ENCODE data around the gene GRID1. TPM values are rescaled to one million over a fixed set of nuclear protein-coding genes. Genes with fewer than 3 reads are reported as not detected.

GRID1 gene
- total and polyA plus RNA-seq, 11 donors: 0.69 to 3.4 (median 1.6) TPM

DNA sequence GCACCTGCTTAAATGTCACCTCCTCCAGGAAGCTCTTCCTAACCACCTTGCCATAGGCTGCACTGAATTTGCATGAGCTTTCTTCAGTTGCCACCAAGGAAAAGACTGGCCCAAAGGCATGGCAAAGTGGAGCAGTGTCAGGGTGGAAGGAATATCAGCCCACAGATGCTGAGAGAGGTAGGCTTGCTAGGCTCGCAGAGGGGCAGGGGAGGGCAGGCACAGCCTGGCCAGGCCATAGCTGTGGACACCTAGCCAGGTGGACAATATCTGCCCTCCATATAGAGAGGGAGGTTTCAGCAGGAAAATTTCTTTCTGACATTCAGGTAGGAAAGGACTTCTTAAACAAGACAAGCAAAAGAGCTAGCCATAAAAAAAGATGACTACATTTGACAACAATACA is 166.3 kb downstream of the GRID1 start:
- no peak for TF ChIP-seq CTCF (IDR thresholded peaks at IDR 0.05)
- TF ChIP-seq POLR2A (IDR thresholded peaks at IDR 0.05): no peak

GRCh38 chr10:86199041-86199440 is 167.6 kb downstream of the GRID1 start:
- no peaks in the 10 kb centered on the region for H3K36me3 ChIP-seq
- no peak overlapping the region for H3K27ac ChIP-seq
- no peaks in the 10 kb centered on the region for H3K4me1 ChIP-seq
- intact Hi-C loops (cut with DNase I): no loop called here
- ATAC-seq (no peak), DNase-seq (no peak)
- no peak overlapping the region for H3K4me3 ChIP-seq
- no peaks in the 10 kb centered on the region for H3K27me3 ChIP-seq
- peaks cover 0 to 4% (median 0%) of the 10 kb centered on the region in 12 donors for H3K9me3 ChIP-seq
- 4 to 80% (median 40%) methylated on average over 1 of the region's 1 CpG for WGBS, 4 donors
- TF ChIP-seq CTCF (IDR thresholded peaks at IDR 0.05) (no peak), POLR2A (IDR thresholded peaks at IDR 0.05) (no peak)

More for the DNA sequence above, 166.3 kb downstream of the GRID1 start:
- Histone ChIP-seq H3K36me3 (no peaks in the 10 kb centered on the region), H3K4me1 (no peaks in the 10 kb centered on the region), H3K27me3 (no peaks in the 10 kb centered on the region), H3K9me3 (peaks cover 0 to 4% (median 0%) of the 10 kb centered on the region in 12 donors), H3K27ac (no peak overlapping the region), H3K4me3 (no peak overlapping the region)
- WGBS, 4 donors: 83 to 95% (median 93%) methylated on average over 1 of the region's 1 CpG
- ATAC-seq: no peak
- intact Hi-C loops (cut with DNase I): no loop called here
- DNase-seq: no peak

- Histone ChIP-seq H3K9me3 (peaks cover 0 to 4% (median 0%) of the 10 kb centered on the region in 12 donors), H3K27me3 (no peaks in the 10 kb centered on the region), H3K4me1 (no peaks in the 10 kb centered on the region), H3K4me3 (no peak overlapping the region), H3K27ac (no peak overlapping the region), H3K36me3 (no peaks in the 10 kb centered on the region)
- TF ChIP-seq POLR2A (IDR thresholded peaks at IDR 0.05): no peak
- TF ChIP-seq CTCF (IDR thresholded peaks at IDR 0.05): no peak
- ATAC-seq: no peak
- DNase-seq: no peak
- intact Hi-C loops (cut with DNase I): no loop called here
- WGBS, 4 donors: 87 to 98% (median 93%) methylated on average over 4 of the region's 4 CpGs
These were observed 168.3 kb downstream of the GRID1 start for GRCh38 chr10:86198271-86198670.

GRCh38 chr10:86197166-86197790 is 169.3 kb downstream of the GRID1 start:
- TF ChIP-seq POLR2A (IDR thresholded peaks at IDR 0.05) (no peak), CTCF (IDR thresholded peaks at IDR 0.05) (no peak)

More at GRCh38 chr10:86197166-86197790, 169.3 kb downstream of the GRID1 start:
- peaks cover 0 to 4% (median 0%) of the 10 kb centered on the region in 12 donors for H3K9me3 ChIP-seq
- H3K27me3 ChIP-seq: no peaks in the 10 kb centered on the region
- DNase-seq (no peak), ATAC-seq (no peak)
- H3K4me3 ChIP-seq: no peak overlapping the region
- 68 to 78% (median 71%) methylated on average over 15 of the region's 15 CpGs for WGBS, 4 donors
- no peaks in the 10 kb centered on the region for H3K4me1 ChIP-seq
- no peak overlapping the region for H3K27ac ChIP-seq
- H3K36me3 ChIP-seq: no peaks in the 10 kb centered on the region
- intact Hi-C loops (cut with DNase I): no loop called here
